Posterior vena cava (tissue), 2 donors: ENCODE results near the gene ME3. TPM values are rescaled to one million over a fixed set of nuclear protein-coding genes. Genes with fewer than 3 reads are reported as not detected.

Experiments
- DNase-seq: peaks from one replicate; pipeline ENCODE4 v3.0.0-alpha.2; 2020; ENCODE audit warnings: low spot score
- intact Hi-C, 2 donors: fragments of 100-400 bp; cut with DNase I; formaldehyde crosslinking; loops; one replicate each; pipeline versions ENCODE4 v1.14.1 to v1.14.2; 2022 to 2023
- total RNA-seq, 2 donors: library from RNA; stranded (reverse); fragmentation: NEBNext Ultra II Directional; extraction: Animal tissue kit (Norgen Biotek cat#: 25700); gene quantifications; one replicate each; pipeline ENCODE4 v1.2.1, GENCODE V29; 2021
- donor health status: DM: yes; HTN: yes; CAD: no.
- donor health status: DM: yes; HTN: yes; CAD: no.

The ME3 gene
- total RNA-seq, 2 donors from 2014 or later = 19.3 to 25.7 TPM

- intact Hi-C loops = no loop called here
- DNase-seq = no peak
Measured at GRCh38 chr11:86397351-86397750, 275.1 kb downstream of the ME3 start.

- intact Hi-C loops = no loop called here
- no peak for DNase-seq
Measured at GRCh38 chr11:86396396-86396795, 276.0 kb downstream of the ME3 start.

GRCh38 chr11:86395061-86395551, 277.3 kb downstream of the ME3 start:
- intact Hi-C loops = no loop called here
- DNase-seq = no peak

Other genes starting within 250 kb of the ME3 start
- 100 to 1,000 TPM; 208 to 261 TPM for gene PRSS23, start 127.9 kb upstream of the ME3 start, total RNA-seq